Fibroblast of lung (primary cell): ENCODE results near the gene DPP10.

Experiments used
- CTCF ChIP-seq, 2 donors: IDR thresholded peaks in 1 of 2; conservative IDR thresholded peaks in 1 of 2; 1 replicate in 1 of 2; 2 replicates in 1 of 2; pipeline ENCODE4 v1.5.1; 2011 to 2012; ENCODE audit warnings: low read length in 2 of 2, control low read depth in 1 of 2, inconsistent platforms in 1 of 2, low read depth in 1 of 2, mild to moderate bottlenecking in 1 of 2
- EZH2 ChIP-seq: IDR thresholded peaks from 2 replicates; pipeline ENCODE4 v1.5.1; 2012; ENCODE audit warnings: low read length, control low read depth, mild to moderate bottlenecking; ENCODE audit errors: missing control alignments

- no peak for TF ChIP-seq CTCF (conservative IDR thresholded peaks at IDR 0.05 in 1 of 2, IDR thresholded peaks at IDR 0.05 in 1 of 2; ENCODE audit: low read depth in 1 of 2, low read length in 2 of 2)
- no peak for TF ChIP-seq EZH2
These were observed 1210.2 kb downstream of the DPP10 start for GRCh38 chr2:115652652-115653051.
